ENCODE data around the gene SAPCD2. TPM values are rescaled to one million over a fixed set of nuclear protein-coding genes. Genes with fewer than 3 reads are reported as not detected.

The SAPCD2 gene
- total and polyA plus RNA-seq, 9 of the 15 experiments (the other 6 are each of a cell fraction or from before 2014, with no cell fraction given): 3.4 to 91.8 (median 18.8) TPM

DNA sequence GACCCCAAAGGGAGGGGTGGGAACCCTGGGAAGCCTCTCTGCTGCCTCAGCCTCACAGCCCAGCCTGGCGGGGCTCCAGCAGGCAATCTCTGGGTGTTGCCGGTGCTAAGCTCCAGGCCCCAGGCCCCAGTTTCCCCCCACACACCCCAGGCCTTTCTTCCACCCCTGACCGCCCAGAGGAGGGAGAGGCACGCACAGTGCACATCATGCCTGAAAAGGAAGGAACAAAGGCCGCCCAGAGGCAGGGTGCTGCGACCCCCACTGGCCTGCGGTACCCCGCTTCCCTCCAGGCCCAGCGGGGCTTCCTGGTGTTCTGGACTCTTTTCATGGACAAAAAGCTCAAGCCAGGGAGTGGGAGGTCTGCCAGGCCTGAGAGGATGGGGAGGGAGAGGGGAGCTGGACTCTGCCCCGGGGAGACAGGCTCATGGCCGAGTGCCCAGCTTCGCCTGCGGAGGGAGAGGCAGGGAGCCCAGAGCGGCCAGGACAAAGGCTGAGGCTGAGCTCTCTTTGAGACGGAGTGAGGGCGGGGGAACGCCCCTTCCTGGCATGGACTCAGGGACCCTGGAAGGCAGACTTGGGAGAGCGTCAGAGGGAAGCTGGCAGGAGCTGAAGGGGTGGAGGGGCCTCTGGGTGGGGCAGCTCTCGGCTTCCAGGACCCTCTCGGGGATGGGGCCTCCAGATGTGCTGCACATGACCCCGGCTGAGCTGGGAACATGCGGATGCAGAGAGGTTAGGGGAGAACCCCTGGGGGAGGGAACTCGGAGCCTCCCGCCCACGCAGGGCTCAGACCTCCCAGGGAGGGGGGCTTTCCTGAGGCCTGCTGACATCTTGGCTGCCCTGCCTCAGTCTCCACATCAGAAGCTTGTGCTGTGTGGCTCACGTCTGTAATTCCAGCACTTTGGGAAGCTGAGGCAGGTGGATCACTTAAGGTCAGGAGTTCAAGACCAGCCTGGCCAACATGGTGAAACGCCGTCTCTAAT, 14.7 kb downstream of the SAPCD2 start:
- ATAC-seq (no peak), FAIRE-seq (no peak), DNase-seq (ENCODE audit: extremely low read depth in 1 of 4, low spot score in 3 of 4) (no peak)
- POLR2A ChIA-PET: interaction anchor here (0.6 to 1.4 kb wide), 4 partner anchors 8 to 156 kb away, joined by 4 to 5 read pairs (median 4); partner anchors contain the start of gene C8G
- BruUV-seq (replicated peaks): no TSS peak
- WGBS (ENCODE audit: insufficient coverage, low coverage, missing lambda C conversion rate): 46% methylated on average over 26 of the region's 28 CpGs
- CTCF ChIA-PET (ENCODE audit: low intra/inter-chr PET ratio): no interaction called here
- Histone ChIP-seq H3K4me3 (no peak overlapping the region), H3K9ac (ENCODE audit: insufficient read depth in 1 of 2, low read depth in 2 of 2, low read length in 2 of 2) (peak overlapping the region in 1 of 2 experiments; percentile 14; a peak in 2 of 4 replicates), H3K9me1 (ENCODE audit: control insufficient read depth, insufficient read depth, low read length) (no peaks in the 10 kb centered on the region), H3K9me3 (replicated peaks; ENCODE audit: control insufficient read depth, insufficient read depth, low read depth, low read length) (no peaks in the 10 kb centered on the region), H2AFZ (ENCODE audit: low read depth, low read length) (no peak overlapping the region), H3K36me3 (ENCODE audit: control insufficient read depth, insufficient read depth, low read length) (no peaks in the 10 kb centered on the region), H4K20me1 (replicated peaks; ENCODE audit: control insufficient read depth, insufficient read depth, low read length) (no peaks in the 10 kb centered on the region; the same call in none of the 2 replicates), H3K4me1 (replicated peaks in 1 of 2; ENCODE audit: control insufficient read depth in 2 of 2, insufficient read depth in 2 of 2, low read length in 2 of 2) (peaks cover 0 to 50% of the 10 kb centered on the region in 2 experiments; a peak in 2 of 5 replicates), H3K79me2 (ENCODE audit: control insufficient read depth, insufficient read depth, low read length) (no peaks in the 10 kb centered on the region), H3K27ac (ENCODE audit: extremely low read depth, low read depth, low read length) (no peak overlapping the region), H3K27me3 (ENCODE audit: control insufficient read depth in 2 of 2, insufficient read depth in 2 of 2, low read length in 2 of 2) (no peaks in the 10 kb centered on the region), H3K4me2 (ENCODE audit: insufficient read depth, low read length) (no peak overlapping the region)
- peak; percentile 42; the same call in 1 of the 2 replicates for TF ChIP-seq EGR1 (conservative IDR thresholded peaks at IDR 0.05)
- TF ChIP-seq NR2C1 (IDR thresholded peaks at IDR 0.05): no peak
- TF ChIP-seq NR2C1 (tag; IDR thresholded peaks at IDR 0.05): no peak
- intact Hi-C loops (cut with micrococcal nuclease) (no loop called here), in situ Hi-C loops (cut with MboI) (no loop called here)

DNA sequence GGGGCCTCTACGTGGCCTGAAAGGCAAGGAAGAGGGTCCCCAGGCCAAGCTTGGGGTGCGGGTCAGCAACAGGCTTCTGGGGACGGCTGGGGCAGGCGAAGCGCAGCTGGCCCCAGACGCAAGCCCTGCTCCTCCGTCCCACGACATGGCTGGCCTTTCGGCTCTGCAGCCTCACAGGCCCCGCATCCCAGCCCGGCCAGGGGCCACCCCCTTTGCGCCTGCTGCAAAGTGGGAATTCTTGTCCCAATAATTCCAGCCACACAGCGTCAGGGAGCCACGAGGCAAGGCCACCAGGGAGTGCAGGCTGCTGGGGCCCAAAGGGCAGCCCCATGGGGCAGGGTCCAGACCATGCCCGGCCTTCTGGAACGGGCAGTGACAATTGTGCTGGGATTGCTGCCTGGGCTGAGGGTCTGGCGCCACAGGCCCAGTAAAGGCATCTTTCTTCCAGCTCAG, 15.4 kb downstream of the SAPCD2 start:
- no peaks in the 10 kb centered on the region for H3K36me3 ChIP-seq (ENCODE audit: control insufficient read depth, insufficient read depth, low read length)
- CTCF ChIA-PET (ENCODE audit: low intra/inter-chr PET ratio): no interaction called here
- H3K4me1 ChIP-seq (replicated peaks in 1 of 2; ENCODE audit: control insufficient read depth in 2 of 2, insufficient read depth in 2 of 2, low read length in 2 of 2): peaks cover 0 to 58% of the 10 kb centered on the region in 2 experiments; a peak in 2 of 5 replicates
- intact Hi-C loops (cut with micrococcal nuclease) (loop anchor here (5.0 kb wide), 1 partner anchor 62 kb away; no protein-coding TSS in a partner anchor), in situ Hi-C loops (cut with MboI) (no loop called here)
- 73% methylated on average over 14 of the region's 17 CpGs for WGBS (ENCODE audit: insufficient coverage, low coverage, missing lambda C conversion rate)
- H4K20me1 ChIP-seq (replicated peaks; ENCODE audit: control insufficient read depth, insufficient read depth, low read length): peaks cover 2% of the 10 kb centered on the region
- POLR2A ChIA-PET: interaction anchor here (1.0 to 1.4 kb wide), 2 partner anchors 9 to 157 kb away, joined by 4 to 5 read pairs; no protein-coding TSS in a partner anchor
- no peak overlapping the region for H2AFZ ChIP-seq (ENCODE audit: low read depth, low read length)
- H3K9ac ChIP-seq (ENCODE audit: insufficient read depth in 1 of 2, low read depth in 2 of 2, low read length in 2 of 2): peak overlapping the region in 1 of 2 experiments; percentile 14; a peak in 1 of 4 replicates
- H3K9me3 ChIP-seq (replicated peaks; ENCODE audit: control insufficient read depth, insufficient read depth, low read depth, low read length): no peaks in the 10 kb centered on the region
- no peak overlapping the region for H3K4me2 ChIP-seq (ENCODE audit: insufficient read depth, low read length)
- no peak overlapping the region for H3K27ac ChIP-seq (ENCODE audit: extremely low read depth, low read depth, low read length)
- no peak overlapping the region for H3K4me3 ChIP-seq
- no peaks in the 10 kb centered on the region for H3K79me2 ChIP-seq (ENCODE audit: control insufficient read depth, insufficient read depth, low read length)
- H3K9me1 ChIP-seq (ENCODE audit: control insufficient read depth, insufficient read depth, low read length): no peaks in the 10 kb centered on the region
- no TSS peak for BruUV-seq (replicated peaks)
- H3K27me3 ChIP-seq (ENCODE audit: control insufficient read depth in 2 of 2, insufficient read depth in 2 of 2, low read length in 2 of 2): no peaks in the 10 kb centered on the region
- no peak for DNase-seq (ENCODE audit: extremely low read depth in 1 of 4, low spot score in 3 of 4)
- FAIRE-seq: no peak
- ATAC-seq: no peak
- no peak for TF ChIP-seq ARID1B (IDR thresholded peaks at IDR 0.05)
- TF ChIP-seq, protein P1, sequence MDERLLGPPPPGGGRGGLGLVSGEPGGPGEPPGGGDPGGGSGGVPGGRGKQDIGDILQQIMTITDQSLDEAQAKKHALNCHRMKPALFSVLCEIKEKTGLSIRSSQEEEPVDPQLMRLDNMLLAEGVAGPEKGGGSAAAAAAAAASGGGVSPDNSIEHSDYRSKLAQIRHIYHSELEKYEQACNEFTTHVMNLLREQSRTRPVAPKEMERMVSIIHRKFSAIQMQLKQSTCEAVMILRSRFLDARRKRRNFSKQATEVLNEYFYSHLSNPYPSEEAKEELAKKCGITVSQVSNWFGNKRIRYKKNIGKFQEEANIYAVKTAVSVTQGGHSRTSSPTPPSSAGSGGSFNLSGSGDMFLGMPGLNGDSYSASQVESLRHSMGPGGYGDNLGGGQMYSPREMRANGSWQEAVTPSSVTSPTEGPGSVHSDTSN (CRISPR knock-in tag; IDR thresholded peaks at IDR 0.05; ENCODE audit: low read depth): no peak
- TF ChIP-seq, protein P1 (tag; conservative IDR thresholded peaks at IDR 0.05; ENCODE audit: low read depth): no peak
- TF ChIP-seq, protein P2, sequence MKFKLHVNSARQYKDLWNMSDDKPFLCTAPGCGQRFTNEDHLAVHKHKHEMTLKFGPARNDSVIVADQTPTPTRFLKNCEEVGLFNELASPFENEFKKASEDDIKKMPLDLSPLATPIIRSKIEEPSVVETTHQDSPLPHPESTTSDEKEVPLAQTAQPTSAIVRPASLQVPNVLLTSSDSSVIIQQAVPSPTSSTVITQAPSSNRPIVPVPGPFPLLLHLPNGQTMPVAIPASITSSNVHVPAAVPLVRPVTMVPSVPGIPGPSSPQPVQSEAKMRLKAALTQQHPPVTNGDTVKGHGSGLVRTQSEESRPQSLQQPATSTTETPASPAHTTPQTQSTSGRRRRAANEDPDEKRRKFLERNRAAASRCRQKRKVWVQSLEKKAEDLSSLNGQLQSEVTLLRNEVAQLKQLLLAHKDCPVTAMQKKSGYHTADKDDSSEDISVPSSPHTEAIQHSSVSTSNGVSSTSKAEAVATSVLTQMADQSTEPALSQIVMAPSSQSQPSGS (CRISPR knock-in tag; IDR thresholded peaks at IDR 0.05): no peak
- no peak for TF ChIP-seq ZNF224 (CRISPR knock-in tag; IDR thresholded peaks at IDR 0.05)
- 0 out of 2 replicates have a peak, but pooled peaks have one; percentile 14 for TF ChIP-seq ZFX (CRISPR knock-in tag; IDR thresholded peaks at IDR 0.05)
- TF ChIP-seq GATA2 (CRISPR knock-in tag; IDR thresholded peaks at IDR 0.05): no peak

Data from K562 (cell line).